A673 (cell line): Measurements from ENCODE around the gene ICOSLG. TPM values are rescaled to one million over a fixed set of nuclear protein-coding genes. Genes with fewer than 3 reads are reported as not detected.
"Not testable (repeated sequence)": the region's sequence is repeated elsewhere in the genome, so short reads cannot be mapped to it uniquely, and the experiment has no call there.

Experiments
- BruUV-seq: library from RNA; stranded (reverse); fragments of 400-500 nt; replicated peaks from 2 replicates; lab custom pipeline; 2021; lab: Mats Ljungman, UMichigan
- CTCF ChIA-PET: fragments of 300-600 bp; sonication (Branson Sonifier 250); formaldehyde crosslinking; loops from one replicate; lab custom pipeline; 2022; ENCODE audit warnings: antibody characterized with exemption; lab: Charles Lee
- POLR2A ChIA-PET: fragments of 300-600 bp; sonication (Branson Sonifier 250); formaldehyde crosslinking; loops from one replicate; lab custom pipeline; 2022; ENCODE audit warnings: antibody characterized with exemption; ENCODE audit not compliant: low non-redundant PET; lab: Charles Lee
- DNase-seq: peaks from one replicate; pipeline ENCODE4 v3.0.0-alpha.2; 2015; ENCODE audit warnings: low spot score
- H3K27ac ChIP-seq: fragments of 200-600 bp; sonication (generic); 2 replicates; pipeline ENCODE4 v1.5.1; 2016; ENCODE audit warnings: mixed run types, low read depth, mild to moderate bottlenecking, mixed read lengths, antibody characterized with exemption, low read length; ENCODE audit not compliant: poor library complexity, severe bottlenecking
- H3K27me3 ChIP-seq: fragments of 200-600 bp; sonication (generic); replicated peaks from 2 replicates; pipeline ENCODE4 v1.6.1; 2017; ENCODE audit warnings: mixed run types, low read depth, mild to moderate bottlenecking, mixed read lengths, antibody characterized with exemption, low read length; ENCODE audit not compliant: insufficient read depth, poor library complexity
- H3K36me3 ChIP-seq: fragments of 200-600 bp; sonication (generic); 2 replicates; pipeline ENCODE4 v1.6.1; 2016; ENCODE audit warnings: mixed run types, mild to moderate bottlenecking, mixed read lengths, antibody characterized with exemption, low read length; ENCODE audit not compliant: insufficient read depth, poor library complexity, severe bottlenecking
- H3K4me1 ChIP-seq: fragments of 200-600 bp; sonication (generic); 2 replicates; pipeline ENCODE4 v1.6.1; 2017; ENCODE audit warnings: mixed run types, mild to moderate bottlenecking, mixed read lengths, antibody characterized with exemption, low read length; ENCODE audit not compliant: insufficient read depth, poor library complexity, severe bottlenecking
- H3K4me3 ChIP-seq: fragments of 200-600 bp; sonication (generic); 2 replicates; pipeline ENCODE4 v1.5.1; 2016; ENCODE audit warnings: low read depth, mixed run types, mild to moderate bottlenecking, mixed read lengths, low read length; ENCODE audit not compliant: poor library complexity, severe bottlenecking
- H3K9me3 ChIP-seq: fragments of 200-600 bp; sonication (generic); 2 replicates; pipeline ENCODE4 v1.6.1; 2016; ENCODE audit warnings: mixed run types, low read depth, mild to moderate bottlenecking, mixed read lengths, antibody characterized with exemption, low read length; ENCODE audit not compliant: poor library complexity, severe bottlenecking
- intact Hi-C: fragments of 100-400 bp; cut with micrococcal nuclease; formaldehyde crosslinking; loops from one replicate; pipeline ENCODE4 v1.10.0; 2022; ENCODE audit not compliant: unreplicated experiment
- total RNA-seq: library from RNA; stranded (reverse); gene quantifications from 2 replicates; pipeline ENCODE4 v1.2.3, GENCODE V29; 2021

The ICOSLG gene
- total RNA-seq, 1 experiment from 2014 or later = 0.69 TPM

- BruUV-seq, H3K9me3 ChIP-seq, H3K27me3 ChIP-seq, DNase-seq, intact Hi-C loops, H3K27ac ChIP-seq, H3K4me1 ChIP-seq, POLR2A ChIA-PET, H3K36me3 ChIP-seq, CTCF ChIA-PET, H3K4me3 ChIP-seq: not testable (repeated sequence)
Measured at GRCh38 chr21:44176127-44176526, 64.6 kb downstream of the ICOSLG start.

- DNase-seq, H3K4me3 ChIP-seq, POLR2A ChIA-PET, H3K9me3 ChIP-seq, intact Hi-C loops, H3K27ac ChIP-seq, H3K4me1 ChIP-seq, H3K27me3 ChIP-seq, CTCF ChIA-PET, H3K36me3 ChIP-seq, BruUV-seq: not testable (repeated sequence)
Measured at GRCh38 chr21:44175189-44175588, 65.6 kb downstream of the ICOSLG start.

Other genes with a start within 250 kb of the ICOSLG start
- 46.6 and 51.4 TPM in 2 replicates for gene TRAPPC10, start 228.6 kb downstream of the ICOSLG start, total RNA-seq
- 10.1 and 13.0 TPM in 2 replicates for gene PWP2, start 133.5 kb downstream of the ICOSLG start, total RNA-seq
- gene GATD3, start 107.3 kb downstream of the ICOSLG start, total RNA-seq = 13.1 and 16.3 TPM in 2 replicates
- gene DNMT3L, start 21.0 kb upstream of the ICOSLG start, total RNA-seq = not detected in 2 replicates
- gene AIRE, start 44.9 kb upstream of the ICOSLG start, total RNA-seq = not detected in 2 replicates
- gene PFKL, start 59.1 kb upstream of the ICOSLG start, total RNA-seq = 112 and 122 TPM in 2 replicates
- 13.3 and 14.0 TPM in 2 replicates for gene CFAP410, start 98.4 kb upstream of the ICOSLG start, total RNA-seq
- gene TRPM2, start 112.7 kb upstream of the ICOSLG start, total RNA-seq = 0.21 TPM in 1 of 2 replicates, not detected in the other
- 1.5 and 3.1 TPM in 2 replicates for gene LRRC3, start 214.6 kb upstream of the ICOSLG start, total RNA-seq